GM12891 (cell line): ENCODE results near the gene PLEKHG5.

Experiments used
- PAX5 ChIP-seq: IDR thresholded peaks from 2 replicates; pipeline ENCODE4 v1.6.1; 2011; ENCODE audit warnings: low read length, moderate library complexity, mild to moderate bottlenecking; ENCODE audit not compliant: insufficient read depth, severe bottlenecking
- POLR2A ChIP-seq: IDR thresholded peaks from 2 replicates; pipeline ENCODE4 v1.6.1; 2011; ENCODE audit warnings: low read depth, low read length, control low read depth
- POLR2AphosphoS5 ChIP-seq: IDR thresholded peaks from 2 replicates; pipeline ENCODE4 v1.6.1; 2011; ENCODE audit warnings: low read depth, low read length, control low read depth
- POU2F2 ChIP-seq: IDR thresholded peaks from 2 replicates; pipeline ENCODE4 v1.6.1; 2011; ENCODE audit warnings: low read depth, mild to moderate bottlenecking, control low read depth, low read length, moderate library complexity
- SPI1 ChIP-seq: IDR thresholded peaks from 2 replicates; pipeline ENCODE4 v1.6.1; 2011; ENCODE audit warnings: low read depth, low read length, control low read depth
- TAF1 ChIP-seq: IDR thresholded peaks from 2 replicates; pipeline ENCODE4 v1.6.1; 2011; ENCODE audit warnings: low read depth, low read length, control low read depth

- TF ChIP-seq POLR2A: no peak
- TF ChIP-seq TAF1: no peak
- TF ChIP-seq POLR2AphosphoS5: no peak
- no peak for TF ChIP-seq SPI1
- no peak for TF ChIP-seq POU2F2
- no peak for TF ChIP-seq PAX5
These were observed 10.8 kb upstream of the PLEKHG5 start for GRCh38 chr1:6502000-6502891.
